GM18502 (cell line): ENCODE measurements around the gene ADAM22.
"Not testable (repeated sequence)": the region's sequence is repeated elsewhere in the genome, so short reads cannot be mapped to it uniquely, and the experiment has no call there.

Experiments used
- ATAC-seq: cut with Tn5 transposase; IDR thresholded peaks from one replicate; pipeline ENCODE4 v1.9.1; 2021; ENCODE audit warnings: mild to moderate bottlenecking; ENCODE audit not compliant: unreplicated experiment, poor library complexity

Gene ADAM22

GRCh38 chr7:87933953-87934698 is at the start of gene ADAM22:
TSS of gene ADAM22 (plus strand) at chr7:87934251. CDS start at chr7:87934466, 215 bp downstream.
- ATAC-seq: peak; percentile 94

DNA sequence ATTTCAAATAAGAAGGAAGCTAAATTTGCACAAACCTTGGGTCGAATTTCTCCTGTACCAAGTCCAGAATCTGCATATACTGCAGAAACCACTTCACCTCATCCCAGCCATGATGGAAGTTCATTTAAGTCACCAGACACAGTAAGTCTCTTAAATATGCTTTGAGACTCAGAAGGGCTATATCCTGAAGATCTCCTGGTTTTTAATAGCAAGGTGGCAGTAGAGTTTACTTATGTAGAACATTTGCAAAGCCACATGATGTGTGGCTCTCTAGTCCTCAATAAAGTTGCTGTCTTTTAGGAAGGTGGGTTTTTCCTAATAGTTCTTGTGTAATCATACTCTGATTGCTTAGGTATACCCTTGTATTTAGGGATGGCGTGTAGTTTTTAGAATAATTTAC is 49.0 kb upstream of the ADAM22 start:
- ATAC-seq: no peak

GRCh38 chr7:87886875-87887274 is 47.2 kb upstream of the ADAM22 start:
- peak; percentile 42 for ATAC-seq

- ATAC-seq: no peak
These were observed 38.7 kb upstream of the ADAM22 start for GRCh38 chr7:87895363-87895762.

GRCh38 chr7:87899255-87899654 is 34.8 kb upstream of the ADAM22 start:
- no peak for ATAC-seq

DNA sequence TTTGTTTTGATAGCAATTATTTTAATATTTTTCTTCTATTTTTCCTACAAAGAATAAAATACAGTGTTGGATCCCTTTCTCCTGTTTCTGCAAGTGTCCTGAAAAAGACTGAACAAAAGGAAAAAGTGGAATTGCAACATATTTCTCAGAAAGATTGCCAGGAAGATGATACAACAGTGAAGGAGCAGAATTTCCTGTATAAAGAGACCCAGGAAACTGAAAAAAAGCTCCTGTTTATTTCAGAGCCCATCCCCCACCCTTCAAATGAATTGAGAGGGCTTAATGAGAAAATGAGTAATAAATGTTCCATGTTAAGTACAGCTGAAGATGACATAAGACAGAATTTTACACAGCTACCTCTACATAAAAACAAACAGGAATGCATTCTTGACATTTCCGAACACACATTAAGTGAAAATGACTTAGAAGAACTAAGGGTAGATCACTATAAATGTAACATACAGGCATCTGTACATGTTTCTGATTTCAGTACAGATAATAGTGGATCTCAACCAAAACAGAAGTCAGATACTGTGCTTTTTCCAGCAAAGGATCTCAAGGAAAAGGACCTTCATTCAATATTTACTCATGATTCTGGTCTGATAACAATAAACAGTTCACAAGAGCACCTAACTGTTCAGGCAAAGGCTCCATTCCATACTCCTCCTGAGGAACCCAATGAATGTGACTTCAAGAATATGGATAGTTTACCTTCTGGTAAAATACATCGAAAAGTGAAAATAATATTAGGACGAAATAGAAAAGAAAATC is 26.7 kb upstream of the ADAM22 start:
- ATAC-seq: not testable (repeated sequence)

DNA sequence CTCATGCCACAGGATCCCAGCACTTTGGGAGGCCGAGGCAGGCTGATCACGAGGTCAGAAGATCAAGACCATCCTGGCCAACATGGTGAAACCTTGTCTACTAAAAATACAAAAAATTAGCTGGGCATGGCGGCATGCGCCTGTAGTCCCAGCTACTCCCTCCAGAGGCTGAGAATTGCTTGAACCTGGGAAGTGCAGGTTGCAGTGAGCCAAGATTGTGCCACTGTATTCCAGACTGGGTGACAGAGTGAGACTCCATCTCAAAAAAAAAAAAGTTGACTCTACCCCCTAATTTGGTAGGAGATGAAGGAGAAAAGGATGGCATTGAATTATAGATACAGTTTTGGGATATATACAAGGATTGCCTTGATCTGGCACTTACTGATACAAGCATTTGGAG is 25.2 kb upstream of the ADAM22 start:
- ATAC-seq: not testable (repeated sequence)

- ATAC-seq: no peak
These were observed 21.9 kb upstream of the ADAM22 start for GRCh38 chr7:87912121-87912520.

DNA sequence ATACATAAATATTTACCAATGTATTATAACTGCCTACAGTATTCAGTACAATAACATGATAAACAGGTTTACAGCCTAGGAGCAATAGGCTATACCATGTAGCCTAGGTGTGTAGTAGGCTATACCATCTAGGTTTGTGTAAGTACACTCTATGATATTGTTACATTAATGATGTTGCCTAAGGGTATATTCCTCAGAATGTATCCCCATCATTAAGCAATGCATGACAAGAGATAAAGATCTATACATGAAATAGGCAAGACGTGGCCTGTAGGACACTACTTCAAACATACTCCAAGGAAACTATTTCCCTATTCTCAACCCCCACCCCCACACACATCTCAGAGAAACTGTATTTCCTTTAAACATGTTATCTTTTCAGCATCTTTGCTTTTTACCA is 15.3 kb upstream of the ADAM22 start:
- ATAC-seq: no peak

DNA sequence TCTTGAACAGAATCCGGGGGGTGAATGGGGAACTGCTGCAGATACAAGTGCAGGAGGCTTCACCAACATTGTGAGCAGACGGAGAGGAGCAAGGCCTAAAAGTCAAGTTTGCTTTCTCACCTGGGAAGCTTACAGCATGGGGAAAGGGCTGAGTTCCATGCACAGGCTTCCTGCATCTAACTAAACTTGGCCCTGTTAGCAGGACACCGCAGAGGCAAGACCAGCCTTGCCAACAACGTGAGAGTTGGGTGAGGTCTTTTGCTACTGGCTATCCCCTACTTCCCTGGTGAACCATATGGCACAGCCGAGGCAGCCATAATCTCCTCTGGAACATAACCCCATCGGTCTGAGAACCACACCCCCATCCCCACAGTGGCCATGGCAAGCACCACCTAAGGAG is 14.2 kb upstream of the ADAM22 start:
- ATAC-seq: no peak

DNA sequence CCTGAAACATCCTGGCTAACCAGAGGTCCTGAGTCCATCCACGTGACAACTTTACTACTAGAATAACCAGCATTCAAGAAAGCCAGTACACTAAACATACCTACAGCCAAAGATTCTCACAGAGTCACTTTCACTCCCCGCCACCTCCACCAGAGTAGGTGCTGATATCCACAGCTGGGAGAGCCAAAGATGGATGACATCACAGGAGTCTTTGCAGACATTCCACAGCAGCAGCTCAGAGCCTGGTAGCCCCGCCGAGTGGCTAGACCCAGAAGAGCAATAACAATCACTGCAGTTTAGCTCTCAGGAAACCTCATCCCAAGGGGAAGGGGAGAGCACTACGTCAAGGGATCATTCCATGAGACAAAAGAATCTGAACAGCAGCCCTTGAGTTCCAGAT is 13.5 kb upstream of the ADAM22 start:
- ATAC-seq: no peak

- not testable (repeated sequence) for ATAC-seq
These were observed 11.2 kb upstream of the ADAM22 start for GRCh38 chr7:87922759-87923395.

- peak; percentile 98 for ATAC-seq
These were observed 7.2 kb upstream of the ADAM22 start for GRCh38 chr7:87926581-87927461.

- ATAC-seq: peak; percentile 39
These were observed 472 bp upstream of the ADAM22 start for GRCh38 chr7:87933605-87933952.

GRCh38 chr7:87934699-87935383 is 790 bp downstream of the ADAM22 start:
- peak; percentile 0 for ATAC-seq

DNA sequence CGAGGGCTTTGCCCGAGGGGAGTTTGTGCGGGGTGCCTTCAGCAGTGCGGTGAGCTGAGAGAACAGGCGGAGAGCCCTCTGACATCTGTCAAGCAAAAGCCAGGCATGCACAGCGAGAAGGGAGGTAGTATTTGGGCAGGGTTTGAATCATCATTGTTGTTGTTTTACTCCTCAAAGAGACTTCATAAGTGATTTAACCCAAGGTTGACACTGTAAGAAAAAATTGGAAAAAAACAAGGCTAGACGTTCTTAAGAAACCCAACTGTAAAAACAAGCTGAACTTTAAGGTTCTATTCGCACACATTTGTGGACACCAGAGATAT is 1.3 kb downstream of the ADAM22 start:
- ATAC-seq: no peak

DNA sequence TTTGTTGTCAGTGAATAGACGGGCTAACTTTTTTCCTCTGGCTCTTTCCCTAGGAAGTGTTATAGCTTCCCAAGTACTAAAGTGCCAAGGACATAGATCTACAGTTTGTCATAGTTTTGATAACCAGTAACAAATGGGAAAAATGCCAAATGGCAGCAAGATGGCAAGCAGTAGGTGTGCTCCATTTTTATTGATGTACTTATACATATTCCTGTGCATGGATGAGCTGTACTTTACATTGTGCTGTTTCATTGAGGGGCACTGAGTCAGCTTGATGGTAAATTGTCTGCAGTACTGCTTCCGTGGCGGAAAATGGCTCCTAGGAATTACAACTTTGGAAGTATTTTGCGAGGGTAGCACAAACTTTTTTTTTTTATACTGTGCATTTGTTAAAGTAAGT is 7.1 kb downstream of the ADAM22 start:
- ATAC-seq: no peak

- no peak for ATAC-seq
These were observed 10.5 kb downstream of the ADAM22 start for GRCh38 chr7:87944547-87944946.

DNA sequence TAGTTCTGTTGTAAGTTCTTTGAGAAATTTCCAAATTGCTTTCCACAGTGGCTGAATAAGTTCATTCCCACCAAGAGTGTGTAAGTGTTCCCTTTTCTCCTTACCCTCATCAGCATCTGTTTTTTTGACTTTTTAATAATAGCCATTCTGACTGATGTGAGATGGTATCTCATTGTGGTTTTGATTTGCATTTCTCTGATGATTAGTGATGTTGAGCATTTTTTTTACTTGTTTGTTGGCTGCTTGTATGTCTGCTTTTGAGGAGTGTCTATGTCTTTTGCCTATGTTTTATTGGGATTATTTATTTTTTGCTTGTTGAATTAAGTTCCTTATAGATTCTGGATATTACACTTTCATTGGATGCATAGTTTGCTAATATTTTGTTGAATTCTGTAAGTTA is 11.9 kb downstream of the ADAM22 start:
- ATAC-seq: peak; percentile 54

GRCh38 chr7:87948371-87948770 is 14.3 kb downstream of the ADAM22 start:
- ATAC-seq: no peak
